Measurements from ENCODE around the gene TAF4. TPM values are rescaled to one million over a fixed set of nuclear protein-coding genes. Genes with fewer than 3 reads are reported as not detected.
A peak's percentile ranks its signal among the peaks of the same experiment; 100 is the strongest.

Gene TAF4
- total and polyA plus RNA-seq, 2 of the 13 experiments (the other 11 are each of a cell fraction or from before 2014, with no cell fraction given): 5.9 to 12.0 TPM

DNA sequence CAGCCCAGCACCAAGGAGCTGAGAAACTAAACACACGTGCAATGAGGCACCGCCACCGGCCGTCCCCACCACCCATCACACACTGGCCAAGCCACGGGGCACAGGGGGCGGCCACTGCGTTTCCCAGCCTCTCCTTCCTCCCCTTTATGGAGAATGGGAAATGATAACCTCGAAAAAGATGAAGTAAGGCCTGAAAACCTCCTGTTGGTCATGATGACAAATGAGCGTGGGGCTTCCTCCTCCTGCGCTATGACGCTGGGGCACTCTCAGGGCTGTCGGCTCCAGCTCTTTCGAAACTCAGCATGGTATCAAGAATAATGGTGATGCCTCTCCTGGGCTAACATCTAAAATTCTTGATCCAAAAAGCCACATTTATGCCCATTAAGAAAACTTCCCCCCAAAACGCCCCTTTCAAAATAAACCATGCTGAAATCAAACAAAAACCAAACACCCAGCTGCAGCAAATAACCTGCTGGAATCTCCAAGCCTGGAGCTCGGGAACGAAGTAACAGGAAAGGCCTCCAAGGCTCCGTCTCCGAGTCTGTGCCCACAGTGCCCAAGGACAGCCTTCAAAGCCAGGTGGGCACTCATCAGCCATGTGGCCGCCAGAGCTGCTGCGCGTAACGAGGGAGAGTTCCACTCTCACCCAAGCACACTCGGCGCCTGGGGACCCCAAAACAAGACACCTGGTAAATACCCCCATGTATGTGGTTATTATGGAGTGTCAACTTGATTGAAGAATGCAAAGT is 50.0 kb downstream of the TAF4 start:
- ChIA-PET POLR2A (no interaction called here), CTCF (ENCODE audit: low intra/inter-chr PET ratio, low total read pairs) (no interaction called here)
- no peak overlapping the region for H3K9ac ChIP-seq (ENCODE audit: insufficient read depth, low read depth, low read length)
- WGBS (ENCODE audit: low lambda C conversion rate): 96% methylated on average over 24 of the region's 24 CpGs
- peaks cover 55% of the 10 kb centered on the region for H3K79me2 ChIP-seq (ENCODE audit: insufficient read depth, low read length)
- no TSS peak for BruUV-seq (replicated peaks)
- no peak overlapping the region for H3K27ac ChIP-seq (ENCODE audit: extremely low read length, insufficient read depth, low read length)
- H3K4me2 ChIP-seq (ENCODE audit: low read depth, low read length): no peak overlapping the region
- peaks cover 20 to 39% of the 10 kb centered on the region in 2 experiments for H3K36me3 ChIP-seq (replicated peaks in 1 of 2; ENCODE audit: control insufficient read depth in 1 of 2, insufficient read depth in 2 of 2, low read length in 2 of 2)
- FAIRE-seq (no peak), ATAC-seq (no peak), DNase-seq (ENCODE audit: low spot score) (no peak)
- TF ChIP-seq EEA1 (CRISPR knock-in tag; IDR thresholded peaks at IDR 0.05; ENCODE audit: borderline replicate concordance): 0 out of 2 replicates have a peak, but pooled peaks have one; percentile 44
- no peak for TF ChIP-seq ZNF670 (CRISPR knock-in tag; IDR thresholded peaks at IDR 0.05; ENCODE audit: borderline replicate concordance)
- no peak for TF ChIP-seq KLF16 (CRISPR knock-in tag; IDR thresholded peaks at IDR 0.05)
- TF ChIP-seq MLXIP (CRISPR knock-in tag; IDR thresholded peaks at IDR 0.05; ENCODE audit: borderline replicate concordance): no peak
- TF ChIP-seq ZNF33A (CRISPR knock-in tag; IDR thresholded peaks at IDR 0.05; ENCODE audit: borderline replicate concordance): no peak
- TF ChIP-seq, protein P1, sequence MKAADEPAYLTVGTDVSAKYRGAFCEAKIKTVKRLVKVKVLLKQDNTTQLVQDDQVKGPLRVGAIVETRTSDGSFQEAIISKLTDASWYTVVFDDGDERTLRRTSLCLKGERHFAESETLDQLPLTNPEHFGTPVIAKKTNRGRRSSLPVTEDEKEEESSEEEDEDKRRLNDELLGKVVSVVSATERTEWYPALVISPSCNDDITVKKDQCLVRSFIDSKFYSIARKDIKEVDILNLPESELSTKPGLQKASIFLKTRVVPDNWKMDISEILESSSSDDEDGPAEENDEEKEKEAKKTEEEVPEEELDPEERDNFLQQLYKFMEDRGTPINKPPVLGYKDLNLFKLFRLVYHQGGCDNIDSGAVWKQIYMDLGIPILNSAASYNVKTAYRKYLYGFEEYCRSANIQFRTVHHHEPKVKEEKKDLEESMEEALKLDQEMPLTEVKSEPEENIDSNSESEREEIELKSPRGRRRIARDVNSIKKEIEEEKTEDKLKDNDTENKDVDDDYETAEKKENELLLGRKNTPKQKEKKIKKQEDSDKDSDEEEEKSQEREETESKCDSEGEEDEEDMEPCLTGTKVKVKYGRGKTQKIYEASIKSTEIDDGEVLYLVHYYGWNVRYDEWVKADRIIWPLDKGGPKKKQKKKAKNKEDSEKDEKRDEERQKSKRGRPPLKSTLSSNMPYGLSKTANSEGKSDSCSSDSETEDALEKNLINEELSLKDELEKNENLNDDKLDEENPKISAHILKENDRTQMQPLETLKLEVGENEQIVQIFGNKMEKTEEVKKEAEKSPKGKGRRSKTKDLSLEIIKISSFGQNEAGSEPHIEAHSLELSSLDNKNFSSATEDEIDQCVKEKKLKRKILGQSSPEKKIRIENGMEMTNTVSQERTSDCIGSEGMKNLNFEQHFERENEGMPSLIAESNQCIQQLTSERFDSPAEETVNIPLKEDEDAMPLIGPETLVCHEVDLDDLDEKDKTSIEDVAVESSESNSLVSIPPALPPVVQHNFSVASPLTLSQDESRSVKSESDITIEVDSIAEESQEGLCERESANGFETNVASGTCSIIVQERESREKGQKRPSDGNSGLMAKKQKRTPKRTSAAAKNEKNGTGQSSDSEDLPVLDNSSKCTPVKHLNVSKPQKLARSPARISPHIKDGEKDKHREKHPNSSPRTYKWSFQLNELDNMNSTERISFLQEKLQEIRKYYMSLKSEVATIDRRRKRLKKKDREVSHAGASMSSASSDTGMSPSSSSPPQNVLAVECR (CRISPR knock-in tag; IDR thresholded peaks at IDR 0.05; ENCODE audit: borderline replicate concordance): no peak
- TF ChIP-seq, protein P2, sequence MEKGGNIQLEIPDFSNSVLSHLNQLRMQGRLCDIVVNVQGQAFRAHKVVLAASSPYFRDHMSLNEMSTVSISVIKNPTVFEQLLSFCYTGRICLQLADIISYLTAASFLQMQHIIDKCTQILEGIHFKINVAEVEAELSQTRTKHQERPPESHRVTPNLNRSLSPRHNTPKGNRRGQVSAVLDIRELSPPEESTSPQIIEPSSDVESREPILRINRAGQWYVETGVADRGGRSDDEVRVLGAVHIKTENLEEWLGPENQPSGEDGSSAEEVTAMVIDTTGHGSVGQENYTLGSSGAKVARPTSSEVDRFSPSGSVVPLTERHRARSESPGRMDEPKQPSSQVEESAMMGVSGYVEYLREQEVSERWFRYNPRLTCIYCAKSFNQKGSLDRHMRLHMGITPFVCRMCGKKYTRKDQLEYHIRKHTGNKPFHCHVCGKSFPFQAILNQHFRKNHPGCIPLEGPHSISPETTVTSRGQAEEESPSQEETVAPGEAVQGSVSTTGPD (CRISPR knock-in tag; IDR thresholded peaks at IDR 0.05): no peak
- TF ChIP-seq STAG1 (CRISPR knock-in tag; IDR thresholded peaks at IDR 0.05): no peak
- TF ChIP-seq CBX5 (CRISPR knock-in tag; IDR thresholded peaks at IDR 0.05; ENCODE audit: borderline replicate concordance): no peak
- no peaks in the 10 kb centered on the region for H3K27me3 ChIP-seq (ENCODE audit: control insufficient read depth in 1 of 2, insufficient read depth in 2 of 2, low read length in 2 of 2)
- peaks cover 21% of the 10 kb centered on the region for H3K4me1 ChIP-seq (ENCODE audit: insufficient read depth, low read length)
- intact Hi-C loops (cut with micrococcal nuclease; ENCODE audit: unreplicated experiment): no loop called here
- in situ Hi-C loops (cut with HindIII; ENCODE audit: extremely low pct_ligation_motif_present, low pct_unique_long_range_greater_than_20kb): no loop called here
- H4K20me1 ChIP-seq (ENCODE audit: insufficient read depth, low read length): peaks cover 20% of the 10 kb centered on the region
- no peak overlapping the region for H2AFZ ChIP-seq (ENCODE audit: low read length)
- no peaks in the 10 kb centered on the region for H3K9me3 ChIP-seq (ENCODE audit: low read length)
- no peak overlapping the region for H3K4me3 ChIP-seq (replicated peaks in 1 of 3; ENCODE audit: insufficient read depth in 1 of 3, low read depth in 2 of 3, low read length in 3 of 3)

Measured in HepG2 (cell line).